Osteocyte (in vitro differentiated cells): ENCODE measurements around the gene STX3. TPM values are rescaled to one million over a fixed set of nuclear protein-coding genes. Genes with fewer than 3 reads are reported as not detected.

ENCODE experiments used
- DNase-seq: peaks from one replicate; pipeline ENCODE4 v3.0.0; 2021; ENCODE audit warnings: mixed read lengths; ENCODE audit not compliant: unreplicated experiment; ENCODE audit errors: extremely low spot score
- H3K27ac Mint-ChIP-seq: one replicate; pipeline ENCODE4 v1.8.0; 2021; ENCODE audit warnings: mild to moderate bottlenecking, mixed read lengths; ENCODE audit not compliant: unreplicated experiment
- H3K27me3 Mint-ChIP-seq: one replicate; pipeline ENCODE4 v1.8.0; 2021; ENCODE audit warnings: mixed read lengths; ENCODE audit not compliant: unreplicated experiment
- H3K36me3 Mint-ChIP-seq: one replicate; pipeline ENCODE4 v1.8.0; 2021; ENCODE audit warnings: mixed read lengths; ENCODE audit not compliant: unreplicated experiment
- H3K4me1 Mint-ChIP-seq: one replicate; pipeline ENCODE4 v1.8.0; 2021; ENCODE audit warnings: mixed read lengths; ENCODE audit not compliant: unreplicated experiment
- H3K4me3 Mint-ChIP-seq: one replicate; pipeline ENCODE4 v1.8.0; 2021; ENCODE audit warnings: mild to moderate bottlenecking, moderate library complexity, mixed read lengths; ENCODE audit not compliant: unreplicated experiment
- H3K9me3 Mint-ChIP-seq: one replicate; pipeline ENCODE4 v1.8.0; 2021; ENCODE audit warnings: mixed read lengths; ENCODE audit not compliant: unreplicated experiment
- CTCF ChIP-seq: fragments of 200-600 bp; sonication (generic); IDR thresholded peaks from 2 replicates; pipeline ENCODE4 v1.5.0; 2021; ENCODE audit warnings: antibody characterized with exemption, mild to moderate bottlenecking, moderate library complexity
- total RNA-seq: library from RNA; stranded (reverse); gene quantifications from 2 replicates; pipeline ENCODE4 v1.2.1, GENCODE V29; 2021

STX3 gene
- total RNA-seq, 1 donor from 2014 or later, result 17.8 TPM

GRCh38 chr11:59770319-59770718 lies 15.1 kb downstream of the STX3 start:
- TF ChIP-seq CTCF, result no peak
- Mint-ChIP-seq H3K4me3 (no peak overlapping the region), H3K27ac (no peak overlapping the region), H3K27me3 (no peaks in the 10 kb centered on the region), H3K4me1 (no peaks in the 10 kb centered on the region), H3K9me3 (no peaks in the 10 kb centered on the region), H3K36me3 (peaks cover 13% of the 10 kb centered on the region)
- DNase-seq, result no peak

- H3K36me3 Mint-ChIP-seq, result peaks cover 15% of the 10 kb centered on the region
- DNase-seq, result no peak
- H3K9me3 Mint-ChIP-seq, result no peaks in the 10 kb centered on the region
- no peak overlapping the region for H3K27ac Mint-ChIP-seq
- TF ChIP-seq CTCF, result no peak
- no peaks in the 10 kb centered on the region for H3K4me1 Mint-ChIP-seq
- no peak overlapping the region for H3K4me3 Mint-ChIP-seq
- no peaks in the 10 kb centered on the region for H3K27me3 Mint-ChIP-seq
Measured at GRCh38 chr11:59770869-59771268, 15.7 kb downstream of the STX3 start.

DNA sequence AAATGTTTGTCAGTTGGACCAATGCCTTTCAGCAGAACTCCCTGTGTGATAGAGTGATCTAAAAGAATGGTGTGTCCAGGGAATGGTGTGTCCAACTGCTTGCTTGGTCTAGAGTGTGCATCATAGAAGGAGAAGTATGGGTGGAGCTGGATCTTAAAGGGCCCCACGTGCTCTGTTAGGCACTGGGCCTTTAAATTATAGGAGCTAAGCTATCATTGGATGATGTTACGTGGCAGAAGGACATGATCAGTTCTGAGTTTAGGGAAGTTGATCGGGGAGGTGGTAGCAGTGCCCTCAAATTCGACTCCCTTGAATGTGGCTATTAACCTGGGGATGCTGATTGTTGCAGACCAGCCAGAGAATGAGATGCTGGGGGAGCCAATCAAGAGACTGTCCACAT lies 16.4 kb downstream of the STX3 start:
- H3K4me1 Mint-ChIP-seq, result no peaks in the 10 kb centered on the region
- no peak for DNase-seq
- no peaks in the 10 kb centered on the region for H3K27me3 Mint-ChIP-seq
- no peak overlapping the region for H3K27ac Mint-ChIP-seq
- H3K36me3 Mint-ChIP-seq, result peaks cover 16% of the 10 kb centered on the region
- no peak for TF ChIP-seq CTCF
- H3K4me3 Mint-ChIP-seq, result no peak overlapping the region
- no peaks in the 10 kb centered on the region for H3K9me3 Mint-ChIP-seq

DNA sequence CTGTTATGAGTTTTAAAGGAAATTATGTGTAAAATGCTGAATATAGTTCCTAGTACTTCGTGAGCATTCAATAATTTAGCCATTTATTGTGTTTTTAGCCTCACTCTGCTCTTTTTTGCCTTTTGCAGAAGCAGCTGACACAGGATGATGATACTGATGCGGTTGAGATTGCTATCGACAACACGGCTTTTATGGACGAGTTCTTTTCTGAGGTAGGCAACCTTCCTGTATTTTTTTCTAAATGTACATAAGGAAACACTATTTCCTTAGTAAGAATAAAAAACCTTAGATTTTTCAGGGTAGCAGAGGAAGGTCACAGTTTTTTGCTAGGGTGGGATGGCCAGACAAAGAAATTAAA lies 17.9 kb downstream of the STX3 start:
- DNase-seq, result no peak
- no peak for TF ChIP-seq CTCF
- Mint-ChIP-seq H3K36me3 (peaks cover 16% of the 10 kb centered on the region), H3K4me3 (no peak overlapping the region), H3K27me3 (no peaks in the 10 kb centered on the region), H3K4me1 (no peaks in the 10 kb centered on the region), H3K9me3 (no peaks in the 10 kb centered on the region), H3K27ac (no peak overlapping the region)

- Mint-ChIP-seq H3K27ac (no peak overlapping the region), H3K27me3 (no peaks in the 10 kb centered on the region), H3K9me3 (no peaks in the 10 kb centered on the region), H3K36me3 (peaks cover 21% of the 10 kb centered on the region), H3K4me1 (no peaks in the 10 kb centered on the region), H3K4me3 (no peak overlapping the region)
- no peak for DNase-seq
- no peak for TF ChIP-seq CTCF
Measured at GRCh38 chr11:59776210-59777066, 21.3 kb downstream of the STX3 start.
